GM20000 (cell line): ENCODE measurements around the gene NR1H2.
"Not testable (repeated sequence)": the region's sequence is repeated elsewhere in the genome, so short reads cannot be mapped to it uniquely, and the experiment has no call there.

Source experiments
- DNase-seq: peaks from one replicate; pipeline ENCODE4 v3.0.0; 2012; ENCODE audit warnings: low spot score
- TF ChIP-seq, protein P1 (sequence below): IDR thresholded peaks from 2 replicates; pipeline ENCODE4 v1.5.1; 2012; ENCODE audit warnings: mild to moderate bottlenecking, control low read depth; ENCODE audit errors: extremely low read depth, missing control alignments

NR1H2 gene

DNA sequence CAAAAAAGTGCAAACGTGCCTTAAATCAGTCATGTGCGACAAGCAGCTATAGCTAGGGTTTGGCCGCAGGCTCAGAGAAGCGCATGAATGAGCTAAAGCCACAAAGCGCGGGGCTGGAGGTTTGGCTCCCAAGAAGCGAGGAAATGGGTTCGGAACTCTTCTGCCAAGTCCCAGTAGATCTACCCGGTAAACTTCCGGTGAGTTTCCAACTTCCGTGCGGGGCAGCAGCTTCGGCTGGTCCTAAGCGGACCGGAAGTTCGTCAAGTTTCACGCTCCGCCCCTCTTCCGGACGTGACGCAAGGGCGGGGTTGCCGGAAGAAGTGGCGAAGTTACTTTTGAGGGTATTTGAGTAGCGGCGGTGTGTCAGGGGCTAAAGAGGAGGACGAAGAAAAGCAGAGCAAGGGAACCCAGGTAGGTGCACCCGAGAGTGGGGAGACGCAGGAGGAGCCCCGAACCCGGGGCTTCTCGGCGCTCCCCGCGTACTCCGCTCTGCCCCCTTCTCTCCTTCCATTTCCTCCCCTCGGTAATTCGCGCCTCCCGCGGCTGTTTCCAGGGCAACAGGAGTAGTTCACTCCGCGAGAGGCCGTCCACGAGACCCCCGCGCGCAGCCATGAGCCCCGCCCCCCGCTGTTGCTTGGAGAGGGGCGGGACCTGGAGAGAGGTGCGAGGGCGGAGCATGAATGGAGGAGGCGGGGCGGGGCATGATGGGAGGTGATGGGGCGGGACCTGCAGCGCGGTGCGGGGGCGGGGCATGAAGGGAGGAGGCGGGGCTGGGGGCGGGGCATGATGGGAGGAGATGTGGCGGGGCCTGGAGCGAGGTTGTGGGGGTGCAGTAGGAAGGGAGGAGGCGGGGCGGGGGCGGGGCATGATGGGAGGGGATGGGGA is at the start of gene NR1H2:
NR1H2 (plus strand) TSS at position 292 of the 885 bp plus-strand sequence. CDS start 1,149 bp downstream, outside the sequence.
- TF ChIP-seq, protein P1, sequence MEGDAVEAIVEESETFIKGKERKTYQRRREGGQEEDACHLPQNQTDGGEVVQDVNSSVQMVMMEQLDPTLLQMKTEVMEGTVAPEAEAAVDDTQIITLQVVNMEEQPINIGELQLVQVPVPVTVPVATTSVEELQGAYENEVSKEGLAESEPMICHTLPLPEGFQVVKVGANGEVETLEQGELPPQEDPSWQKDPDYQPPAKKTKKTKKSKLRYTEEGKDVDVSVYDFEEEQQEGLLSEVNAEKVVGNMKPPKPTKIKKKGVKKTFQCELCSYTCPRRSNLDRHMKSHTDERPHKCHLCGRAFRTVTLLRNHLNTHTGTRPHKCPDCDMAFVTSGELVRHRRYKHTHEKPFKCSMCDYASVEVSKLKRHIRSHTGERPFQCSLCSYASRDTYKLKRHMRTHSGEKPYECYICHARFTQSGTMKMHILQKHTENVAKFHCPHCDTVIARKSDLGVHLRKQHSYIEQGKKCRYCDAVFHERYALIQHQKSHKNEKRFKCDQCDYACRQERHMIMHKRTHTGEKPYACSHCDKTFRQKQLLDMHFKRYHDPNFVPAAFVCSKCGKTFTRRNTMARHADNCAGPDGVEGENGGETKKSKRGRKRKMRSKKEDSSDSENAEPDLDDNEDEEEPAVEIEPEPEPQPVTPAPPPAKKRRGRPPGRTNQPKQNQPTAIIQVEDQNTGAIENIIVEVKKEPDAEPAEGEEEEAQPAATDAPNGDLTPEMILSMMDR = no peak
- peak; percentile 88 for DNase-seq

DNA sequence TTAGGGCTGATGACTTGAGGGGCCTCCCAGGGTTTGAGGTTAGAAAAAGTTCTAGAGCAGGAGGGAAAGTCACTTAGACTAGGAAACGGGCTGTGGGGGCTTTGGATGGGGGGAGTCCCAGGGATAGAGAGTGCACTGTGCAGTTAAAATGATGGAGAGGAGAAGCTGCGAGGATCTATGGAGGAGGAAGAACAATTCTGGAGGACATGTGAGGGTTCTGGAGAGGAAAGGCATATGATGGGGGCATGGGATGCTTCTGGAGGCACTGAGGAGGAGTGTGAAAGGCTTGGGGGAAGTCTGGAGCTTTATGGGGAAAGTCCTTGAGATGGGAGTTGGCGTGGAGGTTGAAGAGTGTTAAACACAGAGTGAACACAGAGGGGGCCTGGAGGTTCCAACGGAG is 49.2 kb upstream of the NR1H2 start:
- TF ChIP-seq, protein P1 = no peak
- DNase-seq = peak; percentile 20

DNA sequence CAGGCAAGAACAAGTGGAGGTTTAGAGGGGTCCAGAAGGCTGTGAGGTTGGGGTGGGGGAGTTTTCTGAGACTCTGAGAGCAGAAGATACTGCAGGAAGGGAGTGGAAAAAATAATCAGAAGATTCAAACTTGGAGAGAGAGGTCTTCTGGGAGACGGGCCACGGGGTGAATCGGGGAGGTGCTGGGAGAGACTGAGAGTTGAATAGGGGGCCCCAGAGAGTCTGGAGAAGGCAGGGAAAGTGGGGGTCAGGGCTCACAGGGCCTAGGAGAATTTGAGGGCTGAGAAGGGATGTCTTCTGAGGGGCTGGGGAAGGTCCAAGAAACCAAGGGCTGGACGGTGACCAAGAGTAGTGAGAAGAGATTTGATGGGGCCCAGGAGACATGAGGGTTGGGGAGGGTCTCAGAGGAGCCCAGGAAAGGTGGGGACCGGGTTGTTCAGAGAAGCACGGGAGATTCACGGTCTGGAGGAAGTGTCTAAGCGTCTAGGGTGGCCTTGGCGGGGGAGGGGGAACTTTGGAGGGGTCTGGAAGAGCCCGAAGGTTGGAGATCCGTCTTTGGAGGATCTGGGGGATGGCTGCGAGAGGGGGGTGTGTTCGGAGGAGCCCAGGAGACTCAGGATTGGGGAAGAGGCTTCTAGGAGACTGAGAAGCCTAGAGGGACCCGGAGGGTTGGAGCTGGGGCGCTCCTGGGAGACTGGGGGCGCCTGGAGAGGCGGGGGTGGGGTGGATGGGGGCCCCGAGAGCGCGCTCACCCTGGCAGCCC is 48.6 kb upstream of the NR1H2 start:
- TF ChIP-seq, protein P1 = no peak
- peak; percentile 10 for DNase-seq

DNA sequence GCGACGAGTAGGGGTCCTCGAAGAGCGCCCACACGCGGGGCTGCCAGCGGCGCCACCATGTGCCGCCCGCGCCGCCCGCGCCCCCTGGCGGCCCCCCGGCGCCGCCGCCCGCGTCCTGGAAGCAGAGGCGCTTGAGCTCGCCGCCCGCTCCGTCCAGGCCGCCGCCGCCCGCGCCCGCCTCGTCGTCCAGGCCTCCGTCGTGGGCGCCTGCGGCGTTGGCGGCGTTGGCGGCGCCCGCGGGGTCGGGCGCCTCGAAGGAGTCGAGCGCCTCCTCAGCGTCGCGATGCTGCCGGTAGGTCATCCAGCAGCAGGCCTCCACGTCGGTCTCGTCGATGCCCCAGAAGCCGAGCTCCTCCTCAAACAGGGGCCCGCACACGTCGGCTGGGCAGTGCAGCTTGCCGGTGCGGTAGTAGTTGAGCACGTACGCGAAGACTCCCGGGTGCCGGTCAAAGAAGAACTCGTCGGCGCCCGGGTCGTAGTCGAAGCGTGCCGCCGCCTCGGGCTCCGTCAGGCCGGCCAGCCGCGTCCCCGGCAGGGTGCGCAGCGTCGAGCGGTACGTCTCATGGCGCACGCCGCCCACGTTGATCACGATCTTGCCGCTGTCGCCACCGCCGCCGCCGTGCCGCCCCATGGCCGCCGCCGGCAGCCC is 47.9 kb upstream of the NR1H2 start:
- TF ChIP-seq, protein P1 = peak; percentile 67
- DNase-seq = peak; percentile 68

DNA sequence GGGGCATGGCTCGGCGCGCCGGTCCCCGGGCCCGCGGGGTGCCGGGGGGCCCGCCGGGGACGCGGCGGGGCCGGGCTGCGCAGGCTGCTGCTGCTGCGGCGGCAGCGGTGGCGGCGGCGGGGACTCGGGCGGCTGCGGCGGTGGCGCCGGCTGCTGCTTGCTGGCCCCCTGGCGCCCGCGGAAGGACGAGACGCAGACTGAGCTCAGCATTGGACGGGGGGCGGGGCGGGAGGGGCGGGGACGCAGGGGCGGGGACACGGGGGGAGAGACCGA is 47.4 kb upstream of the NR1H2 start:
- no peak for DNase-seq
- TF ChIP-seq, protein P1 = peak; percentile 39

DNA sequence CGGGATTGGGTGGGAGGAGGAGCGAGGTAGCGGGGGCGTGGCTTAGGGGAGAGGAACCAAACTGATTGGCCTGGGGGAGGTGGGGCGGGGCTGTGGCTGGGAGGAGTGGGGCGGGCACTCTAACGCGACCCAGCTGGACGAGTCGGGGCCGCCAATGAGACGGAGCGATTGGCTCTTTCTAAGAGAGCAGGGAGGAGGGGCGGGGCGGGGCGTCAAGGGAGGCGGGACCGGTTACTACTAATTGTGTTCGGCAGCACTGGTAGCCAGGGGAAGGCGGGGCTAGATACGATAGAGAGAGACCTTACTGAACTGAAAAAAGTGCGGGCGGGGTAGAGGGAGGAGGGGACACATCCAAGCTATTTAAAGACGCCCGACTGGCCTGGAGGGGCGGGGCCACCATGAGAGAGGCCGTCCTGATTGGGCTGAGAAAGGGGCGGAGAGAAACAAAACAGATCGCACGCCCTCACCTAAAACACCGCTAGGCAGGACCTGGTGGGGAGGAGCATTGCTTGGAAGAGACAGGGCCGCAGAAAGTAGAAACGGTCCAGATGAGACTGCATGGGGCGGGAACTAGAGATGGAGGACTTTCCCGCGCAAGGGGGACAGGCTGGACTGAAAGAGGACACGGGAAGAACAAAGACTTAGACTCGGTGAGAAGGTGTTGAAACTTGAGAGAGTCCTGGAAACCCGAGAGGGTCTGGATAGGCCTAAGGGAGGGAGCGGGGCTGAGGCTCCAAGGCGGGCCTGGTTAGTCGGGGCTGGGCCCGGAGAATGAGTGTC is 46.9 kb upstream of the NR1H2 start, which contains the start of gene KCNC3:
KCNC3 (minus strand) TSS at position 232 of the 780 bp plus-strand sequence. CDS start 295 bp downstream, outside the sequence.
- DNase-seq = peak; percentile 100
- TF ChIP-seq, protein P1 = no peak

DNA sequence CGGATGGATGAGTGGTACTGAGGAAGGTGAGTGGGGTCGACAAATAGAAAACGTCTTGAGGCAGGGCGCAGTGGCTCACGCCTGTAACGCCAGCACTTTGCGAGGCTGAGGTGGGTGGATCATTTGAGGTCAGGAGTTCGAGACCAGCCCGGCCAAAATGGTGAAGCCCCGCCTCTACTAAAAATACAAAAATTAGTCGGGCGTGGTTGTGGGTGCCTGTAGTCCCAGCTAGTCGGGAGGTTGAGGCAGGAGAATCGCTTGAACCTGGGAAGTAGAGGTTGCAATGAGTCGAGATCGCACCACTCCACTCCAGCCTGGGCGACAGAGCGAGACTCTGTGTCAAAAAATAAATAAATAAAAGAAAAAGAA is 46.3 kb upstream of the NR1H2 start:
- DNase-seq = not testable (repeated sequence)
